NOMO-1 treated with DMSO at 0.1 percent for 48 hours (cell line): ENCODE data around the gene ZFAND6.
"Not testable (repeated sequence)": the region's sequence is repeated elsewhere in the genome, so short reads cannot be mapped to it uniquely, and the experiment has no call there.

Experiments used
- DNase-seq: peaks from one replicate; lab custom pipeline; 2025; ENCODE audit not compliant: unreplicated experiment; lab: John Stamatoyannopoulos, UW

ZFAND6 gene

GRCh38 chr15:80058851-80059785, at the start of gene ZFAND6:
Gene ZFAND6 (plus strand): TSS chr15:80059676. CDS start chr15:80120345, 60,669 bp downstream.
- DNase-seq, result peak; percentile 97

DNA sequence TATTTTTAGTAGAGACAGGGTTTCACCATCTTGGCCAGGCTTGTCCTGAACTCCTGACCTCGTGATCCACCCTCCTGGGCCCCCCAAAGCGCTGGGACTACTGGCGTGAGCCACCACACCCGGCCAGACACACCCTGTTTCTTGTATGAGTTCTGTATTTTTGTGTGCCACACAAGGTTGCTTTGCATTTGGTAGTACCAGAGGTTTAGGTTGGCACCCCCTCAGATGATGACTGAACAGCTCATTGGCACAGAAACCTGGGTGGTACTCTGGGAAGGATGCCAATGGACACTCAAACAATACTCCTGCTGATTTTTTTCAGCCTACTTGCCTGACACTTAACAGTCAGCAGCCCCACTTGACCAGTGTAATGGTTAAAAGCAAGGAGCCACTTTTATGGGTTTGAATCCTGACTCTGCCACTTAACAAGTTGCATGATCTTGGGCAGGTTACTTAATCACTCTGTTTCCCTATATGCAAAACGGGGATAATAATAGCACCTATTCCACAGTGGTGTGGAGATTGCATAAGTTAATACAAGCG, 49.3 kb upstream of the ZFAND6 start:
- DNase-seq, result peak; percentile 70

GRCh38 chr15:80011041-80011523, 48.4 kb upstream of the ZFAND6 start:
- DNase-seq, result peak; percentile 91

DNA sequence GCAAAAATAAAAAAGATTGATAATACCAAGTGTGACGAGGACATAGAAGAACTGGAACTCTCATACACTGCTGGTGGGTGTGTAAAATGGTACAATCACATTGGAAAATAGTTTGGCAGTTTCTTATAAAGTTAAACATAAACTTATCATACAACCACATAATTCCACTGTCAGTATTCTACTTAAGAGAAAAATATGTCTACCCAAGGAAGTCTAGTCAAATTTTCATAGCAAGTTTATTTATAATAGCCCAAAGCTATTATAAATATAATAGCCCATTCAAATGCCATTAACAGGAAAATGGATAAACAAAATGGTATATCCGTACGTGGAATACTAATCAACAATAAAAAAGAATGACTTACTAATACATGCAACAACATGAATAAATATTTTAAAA, 47.9 kb upstream of the ZFAND6 start:
- DNase-seq, result no peak

DNA sequence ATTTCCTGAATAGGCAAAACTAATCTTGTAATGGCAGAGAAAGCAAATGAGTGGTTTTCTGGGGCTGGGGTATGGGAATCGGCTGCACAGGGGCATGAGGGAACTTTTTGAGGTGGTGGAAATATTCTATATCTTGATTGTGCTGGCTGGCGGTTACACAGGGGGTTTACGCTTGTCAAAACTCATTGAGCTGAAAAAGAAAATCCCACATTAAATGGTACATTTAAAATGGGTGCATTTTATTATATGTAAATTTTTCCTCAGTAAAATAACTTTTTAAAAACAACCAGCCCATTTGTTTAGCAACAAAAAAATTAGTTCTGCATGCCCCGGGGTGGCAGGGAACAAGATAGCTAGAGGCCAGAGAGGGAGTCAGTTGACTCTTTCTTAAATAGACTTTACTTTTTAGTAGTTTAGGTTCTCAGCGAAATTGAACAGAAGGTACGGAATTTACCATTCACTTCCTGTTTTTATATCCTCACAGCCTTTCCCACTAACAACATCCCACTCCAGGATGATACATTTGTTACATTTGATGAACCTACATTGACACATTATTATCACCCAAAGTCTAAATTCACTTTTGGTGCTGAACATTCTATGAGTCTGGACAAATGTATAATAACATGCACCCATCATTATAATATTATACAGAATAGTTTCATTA, 47.3 kb upstream of the ZFAND6 start:
- DNase-seq, result no peak

GRCh38 chr15:80014186-80014585, 45.3 kb upstream of the ZFAND6 start:
- DNase-seq, result not testable (repeated sequence)

GRCh38 chr15:80015156-80015555, 44.3 kb upstream of the ZFAND6 start:
- DNase-seq, result no peak

DNA sequence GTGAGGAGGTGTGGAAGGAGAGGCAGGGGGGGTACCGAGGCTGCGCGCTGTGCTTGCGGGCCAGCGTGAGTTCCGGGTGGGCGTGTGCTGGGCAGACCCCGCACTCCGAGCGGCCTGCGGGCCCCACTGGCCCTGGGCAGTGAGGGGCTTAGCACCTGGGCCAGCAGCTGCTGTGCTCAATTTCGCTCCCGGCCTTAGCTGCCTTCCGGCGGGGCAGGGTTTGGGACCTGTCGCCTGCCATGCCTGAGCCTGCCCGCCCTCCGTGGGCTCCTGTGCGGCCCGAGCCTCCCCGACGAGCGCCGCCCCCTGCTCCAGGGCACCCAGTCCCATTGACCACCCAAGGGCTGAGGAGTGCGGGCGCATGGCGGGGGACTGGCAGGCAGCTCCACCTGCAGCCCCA, 43.0 kb upstream of the ZFAND6 start:
- not testable (repeated sequence) for DNase-seq

GRCh38 chr15:80017139-80017538, 42.3 kb upstream of the ZFAND6 start:
- not testable (repeated sequence) for DNase-seq

DNA sequence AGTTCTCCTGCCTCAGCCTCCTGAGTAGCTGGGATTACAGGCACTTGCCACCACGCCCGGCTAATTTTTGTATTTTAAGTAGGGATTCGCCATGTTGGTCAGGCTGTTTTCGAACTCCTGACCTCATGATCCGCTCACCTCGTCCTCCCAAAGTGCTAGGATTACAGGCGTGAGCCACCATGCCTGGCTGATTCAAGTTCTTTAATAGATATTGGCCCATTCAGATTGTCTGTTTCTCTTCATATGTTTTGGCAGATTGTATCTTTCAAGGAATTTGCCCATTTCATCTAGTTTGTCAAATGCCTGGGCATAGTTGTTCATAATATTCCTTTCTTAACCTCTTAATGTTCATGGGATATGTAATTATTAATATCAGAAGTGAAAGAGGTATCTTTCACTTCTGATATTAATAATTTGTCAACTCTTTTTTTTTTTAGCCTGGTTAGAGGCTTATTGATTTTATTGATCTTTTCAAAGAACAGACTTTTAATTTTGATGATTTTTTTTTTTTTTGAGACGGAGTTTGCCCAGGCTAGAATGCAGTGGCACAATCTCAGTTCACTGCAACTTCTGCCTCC, 40.2 kb upstream of the ZFAND6 start:
- no peak for DNase-seq

- DNase-seq, result not testable (repeated sequence)
Observed at GRCh38 chr15:80020149-80020548, 39.3 kb upstream of the ZFAND6 start.

- no peak for DNase-seq
Observed at GRCh38 chr15:80020731-80021130, 38.7 kb upstream of the ZFAND6 start.

DNA sequence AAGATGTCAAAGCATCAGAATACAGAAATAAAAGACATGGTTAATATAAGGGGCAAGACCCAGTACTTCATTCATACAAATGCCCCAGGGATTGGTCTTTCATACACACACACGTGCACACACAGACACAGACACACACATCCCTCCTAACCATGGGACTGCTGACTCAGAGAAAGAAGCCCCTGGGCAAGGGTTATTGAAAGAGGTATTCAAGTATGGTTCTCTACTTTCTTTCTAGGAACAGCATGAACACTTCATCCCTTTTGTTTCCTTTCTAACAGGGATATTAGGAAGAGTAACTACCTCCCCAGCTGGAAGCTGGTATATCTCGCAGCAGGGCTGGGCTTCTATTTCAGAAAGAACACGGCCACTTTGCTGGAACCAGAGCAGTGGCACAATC, 33.2 kb upstream of the ZFAND6 start:
- DNase-seq, result no peak

DNA sequence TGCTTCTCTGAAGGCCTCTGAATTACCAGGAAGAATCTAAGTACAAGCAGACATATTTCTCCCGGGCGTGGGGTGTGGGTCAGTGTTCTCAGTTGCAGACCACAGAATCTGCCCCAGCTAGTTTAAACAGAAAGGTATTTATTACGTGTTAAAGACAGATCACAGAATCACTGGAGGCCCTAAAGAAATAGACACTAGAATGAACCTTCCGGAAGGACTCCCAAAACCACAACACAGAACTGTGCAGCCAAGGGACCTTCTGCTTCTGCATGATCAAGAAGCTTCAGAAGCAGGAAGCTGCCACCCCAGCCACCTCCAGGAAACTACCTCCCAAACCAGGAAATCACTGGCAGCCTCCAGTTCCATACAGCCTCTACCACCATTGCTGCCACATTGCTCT, 32.7 kb upstream of the ZFAND6 start:
- DNase-seq, result peak; percentile 56

- no peak for DNase-seq
Observed at GRCh38 chr15:80028937-80029336, 30.5 kb upstream of the ZFAND6 start.

- DNase-seq, result no peak
Observed at GRCh38 chr15:80031841-80032240, 27.6 kb upstream of the ZFAND6 start.

DNA sequence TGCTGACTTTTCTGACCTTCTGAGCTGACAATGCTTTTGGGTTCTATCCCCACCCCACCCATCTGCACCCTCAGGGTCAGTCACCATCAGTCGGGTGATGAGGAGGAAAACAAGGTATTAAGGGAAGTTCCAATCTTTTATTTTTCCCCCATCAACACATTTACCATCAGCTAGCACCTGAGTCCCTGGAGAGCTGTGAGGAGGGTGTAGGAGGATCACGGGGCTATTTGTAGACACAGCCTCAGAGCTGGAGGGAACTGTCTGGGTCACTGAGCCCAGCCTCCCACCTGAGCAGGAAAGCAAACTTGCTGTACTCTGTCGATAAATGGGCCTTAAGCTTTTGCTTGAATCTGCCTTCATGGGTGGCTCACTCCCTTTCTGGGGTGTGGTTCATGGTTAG, 24.8 kb upstream of the ZFAND6 start:
- DNase-seq, result no peak

DNA sequence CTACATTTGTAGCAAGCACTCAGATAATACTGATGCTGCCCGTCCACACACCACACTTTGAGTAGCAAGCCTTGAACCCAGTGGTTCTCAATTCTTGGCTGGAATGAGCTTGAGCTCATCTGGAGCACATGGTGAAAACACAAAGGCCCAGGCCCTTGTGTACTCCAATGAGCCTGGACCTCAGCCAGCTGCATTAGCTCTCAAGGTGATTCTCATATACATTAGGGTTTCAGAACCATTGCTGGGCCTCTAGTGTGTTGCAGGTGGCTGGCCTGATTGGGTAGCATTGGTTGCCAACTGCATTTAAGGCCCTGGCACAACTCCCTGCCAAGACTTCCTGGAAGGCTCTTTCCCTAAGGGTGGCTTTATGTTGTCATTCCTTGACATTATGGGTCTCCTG, 23.4 kb upstream of the ZFAND6 start:
- no peak for DNase-seq

DNA sequence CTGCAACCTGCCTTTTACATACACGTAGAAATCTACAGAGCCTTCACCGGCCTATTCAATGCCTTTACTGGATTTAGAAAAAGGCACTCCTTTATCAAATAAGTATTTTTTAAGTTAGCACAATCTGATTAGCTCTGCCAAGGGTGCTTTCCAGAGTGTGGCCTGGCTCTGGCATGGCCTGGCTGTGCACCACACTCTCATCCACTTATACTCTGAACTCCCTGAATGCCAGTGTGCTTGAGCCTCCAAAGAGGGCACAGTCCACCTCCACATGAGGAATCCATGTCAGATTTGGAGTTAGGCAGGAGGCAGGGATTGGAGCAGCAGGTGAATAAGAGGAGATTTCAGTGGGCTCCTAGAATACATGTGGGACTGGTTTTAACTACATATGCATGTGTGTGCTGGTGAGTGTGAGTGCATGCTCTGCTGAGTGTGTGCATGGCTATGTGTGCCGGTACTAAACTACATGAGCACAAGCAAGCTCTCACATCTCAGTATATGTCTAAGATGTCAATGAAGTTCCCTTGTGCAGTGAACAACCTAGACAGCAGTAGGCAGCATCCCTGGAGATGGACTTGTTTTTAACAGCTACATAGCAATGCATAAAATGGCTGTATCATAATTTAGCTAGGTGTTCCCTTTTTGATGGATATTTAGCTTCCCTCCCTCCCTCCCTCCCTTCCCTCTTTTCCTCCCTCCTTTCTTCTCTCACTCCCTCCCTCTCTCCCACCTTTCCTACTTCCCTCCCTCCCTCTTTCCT, 17.8 kb upstream of the ZFAND6 start:
- DNase-seq, result no peak

- no peak for DNase-seq
Observed at GRCh38 chr15:80042568-80042967, 16.9 kb upstream of the ZFAND6 start.

GRCh38 chr15:80045219-80045618, 14.3 kb upstream of the ZFAND6 start:
- DNase-seq, result not testable (repeated sequence)
